HepG2 (cell line): ENCODE data around the gene DDX20. TPM values are rescaled to one million over a fixed set of nuclear protein-coding genes. Genes with fewer than 3 reads are reported as not detected.
A peak's percentile ranks its signal among the peaks of the same experiment; 100 is the strongest.

Experiments
- CCDC6 ChIP-seq: sonication (generic); formaldehyde crosslinking; IDR thresholded peaks from 2 replicates; pipeline ENCODE4 v1.8.1; 2022; ENCODE audit warnings: mild to moderate bottlenecking, missing genetic modification reagents, moderate library complexity
- ETV5 ChIP-seq: IDR thresholded peaks from 2 replicates; pipeline ENCODE4 v1.6.1; 2018; ENCODE audit warnings: missing biosample characterization, missing genetic modification reagents, inconsistent platforms, borderline replicate concordance
- FOSL1 ChIP-seq: sonication (generic); formaldehyde crosslinking; IDR thresholded peaks from 2 replicates; pipeline ENCODE4 v1.9.0; 2021; ENCODE audit warnings: missing genetic modification reagents, borderline replicate concordance
- JUNB ChIP-seq: sonication (generic); formaldehyde crosslinking; IDR thresholded peaks from 2 replicates; pipeline ENCODE4 v1.8.0; 2022; ENCODE audit warnings: missing genetic modification reagents, mild to moderate bottlenecking, borderline replicate concordance
- KDM4B ChIP-seq: sonication (generic); formaldehyde crosslinking; IDR thresholded peaks from 2 replicates; pipeline ENCODE4 v1.4.0; 2020; ENCODE audit warnings: missing genetic modification reagents
- MTF2 ChIP-seq: sonication (generic); formaldehyde crosslinking; IDR thresholded peaks from 2 replicates; pipeline ENCODE4 v1.5.0; 2020; ENCODE audit warnings: missing genetic modification reagents, borderline replicate concordance
- NFYB ChIP-seq: sonication (generic); formaldehyde crosslinking; IDR thresholded peaks from 2 replicates; pipeline ENCODE4 v1.4.0; 2020; ENCODE audit warnings: missing genetic modification reagents
- NR2F2 ChIP-seq: IDR thresholded peaks from 2 replicates; pipeline ENCODE4 v1.6.1; 2012; ENCODE audit warnings: low read depth, inconsistent platforms, borderline replicate concordance
- REPIN1 ChIP-seq: sonication (generic); formaldehyde crosslinking; IDR thresholded peaks from 2 replicates; pipeline ENCODE4 v1.8.0; 2022; ENCODE audit warnings: missing genetic modification reagents, low read depth, mild to moderate bottlenecking, borderline replicate concordance
- SATB2 ChIP-seq: sonication (generic); formaldehyde crosslinking; IDR thresholded peaks from 2 replicates; pipeline ENCODE4 v1.5.0; 2020; ENCODE audit warnings: missing genetic modification reagents
- TAF15 ChIP-seq: fragments of 200-400 bp; formaldehyde crosslinking; IDR thresholded peaks from one replicate; pipeline ENCODE4 v1.6.1; 2018; ENCODE audit warnings: mild to moderate bottlenecking, low read depth, low read length; ENCODE audit not compliant: poor library complexity, severe bottlenecking
- ZFX ChIP-seq: sonication (generic); formaldehyde crosslinking; IDR thresholded peaks from 2 replicates; pipeline ENCODE4 v1.4.0; 2020; ENCODE audit warnings: mild to moderate bottlenecking, low read depth, missing genetic modification reagents, moderate library complexity
- ZNF33A ChIP-seq: sonication (generic); formaldehyde crosslinking; IDR thresholded peaks from 2 replicates; pipeline ENCODE4 v1.5.1; 2020; ENCODE audit warnings: missing genetic modification reagents, mild to moderate bottlenecking, moderate library complexity, borderline replicate concordance
- ZNF678 ChIP-seq: sonication (generic); formaldehyde crosslinking; IDR thresholded peaks from 2 replicates; pipeline ENCODE4 v1.4.0; 2020; ENCODE audit warnings: mild to moderate bottlenecking, missing genetic modification reagents
- ZNF891 ChIP-seq: sonication (generic); formaldehyde crosslinking; IDR thresholded peaks from 2 replicates; pipeline ENCODE4 v1.5.0; 2020; ENCODE audit warnings: mild to moderate bottlenecking, missing genetic modification reagents
- polyA plus RNA-seq, 8 experiments: library from polyadenylated mRNA; depleted of rRNA in 3 of 8; stranded (reverse) in 7 of 8; unstranded in 1 of 8; fragments of >200 nt; fragmentation: Illumina TruSeq in 4 of 8; extraction: Trizol in 4 of 8; gene quantifications; 2 replicates each; pipeline versions ENCODE4 v1.2.1 to v1.2.3, GENCODE V29; 2011 to 2016; ENCODE audit warnings: low read depth in 4 of 8, missing spikeins in 1 of 8, mixed read lengths in 1 of 8; ENCODE audit not compliant: insufficient read depth in 1 of 8
- total RNA-seq, 5 experiments: library from RNA; depleted of rRNA; stranded (reverse); fragments of >200 nt; fragmentation: Illumina TruSeq; extraction: Trizol; gene quantifications; 2 replicates each; pipeline ENCODE4 v1.2.3, GENCODE V29; 2016; ENCODE audit warnings: low read depth in 1 of 5

DDX20 gene
- total and polyA plus RNA-seq, 2 of the 13 experiments (the other 11 are each of a cell fraction or from before 2014, with no cell fraction given) = 4.0 to 14.3 TPM

GRCh38 chr1:111738436-111739193 is 17.1 kb upstream of the DDX20 start (continued):
- TF ChIP-seq ETV5 (CRISPR knock-in tag) (0 out of 2 replicates have a peak, but pooled peaks have one; percentile 2), SATB2 (CRISPR knock-in tag) (no peak), NFYB (no peak), TAF15 (no peak), ZNF678 (CRISPR knock-in tag) (no peak), KDM4B (0 out of 2 replicates have a peak, but pooled peaks have one; percentile 12), MTF2 (0 out of 2 replicates have a peak, but pooled peaks have one; percentile 27), CCDC6 (0 out of 2 replicates have a peak, but pooled peaks have one; percentile 17), ZNF891 (CRISPR knock-in tag) (peak; percentile 17; the same call in 1 of the 2 replicates), ZNF33A (CRISPR knock-in tag) (no peak), FOSL1 (CRISPR knock-in tag) (no peak), NR2F2 (no peak), REPIN1 (CRISPR knock-in tag) (no peak), JUNB (CRISPR knock-in tag) (0 out of 2 replicates have a peak, but pooled peaks have one; percentile 11), ZFX (CRISPR knock-in tag) (peak; percentile 8; the same call in 1 of the 2 replicates)
